HL-60/S4 (cell line): ENCODE measurements around the gene LARGE1.
"Not testable (repeated sequence)": the region's sequence is repeated elsewhere in the genome, so short reads cannot be mapped to it uniquely, and the experiment has no call there.

Source experiments
- in situ Hi-C: fragments of 300-500 bp; cut with MboI; formaldehyde crosslinking; loops from 2 replicates; pipeline ENCODE4 v1.14.3; 2022; ENCODE audit warnings: low sequenced_read_pairs

Gene LARGE1

DNA sequence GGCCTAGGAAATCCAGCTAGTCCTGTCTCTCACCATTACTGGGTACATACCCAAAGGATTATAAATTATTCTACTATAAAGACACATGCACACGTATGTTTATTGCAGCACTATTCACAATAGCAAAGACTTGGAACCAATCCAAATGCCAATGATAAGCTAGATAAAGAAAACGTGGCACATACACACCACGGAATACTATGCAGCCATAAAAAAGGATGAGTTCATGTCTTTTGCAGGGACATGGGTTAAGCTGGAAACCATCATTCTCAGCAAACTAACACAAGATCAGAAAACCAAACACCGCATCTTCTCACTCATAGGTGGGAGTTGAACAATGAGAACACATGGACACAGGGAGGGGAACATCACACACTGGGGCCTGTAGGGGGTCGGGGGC, 61.6 kb downstream of the LARGE1 start:
- in situ Hi-C loops = not testable (repeated sequence)

DNA sequence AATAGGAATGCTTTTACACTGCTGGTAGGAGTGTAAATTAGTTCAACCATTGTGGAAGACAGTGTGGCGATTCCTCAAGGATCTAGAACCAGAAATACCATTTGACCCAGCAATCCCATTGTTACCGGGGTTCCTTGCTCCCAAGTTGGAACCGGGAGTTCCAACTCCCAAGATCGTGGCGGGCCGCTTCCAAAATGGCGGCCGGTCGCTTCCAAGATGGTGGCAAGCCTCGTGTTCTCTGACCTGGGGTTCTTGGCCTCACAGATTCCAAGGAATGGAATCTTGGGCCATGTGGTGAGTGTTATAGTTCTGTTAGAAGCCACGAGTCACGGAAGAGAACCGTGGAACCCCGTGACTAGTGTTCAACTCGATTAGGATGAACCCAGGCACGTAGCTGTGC, 62.5 kb downstream of the LARGE1 start:
- in situ Hi-C loops = not testable (repeated sequence)

DNA sequence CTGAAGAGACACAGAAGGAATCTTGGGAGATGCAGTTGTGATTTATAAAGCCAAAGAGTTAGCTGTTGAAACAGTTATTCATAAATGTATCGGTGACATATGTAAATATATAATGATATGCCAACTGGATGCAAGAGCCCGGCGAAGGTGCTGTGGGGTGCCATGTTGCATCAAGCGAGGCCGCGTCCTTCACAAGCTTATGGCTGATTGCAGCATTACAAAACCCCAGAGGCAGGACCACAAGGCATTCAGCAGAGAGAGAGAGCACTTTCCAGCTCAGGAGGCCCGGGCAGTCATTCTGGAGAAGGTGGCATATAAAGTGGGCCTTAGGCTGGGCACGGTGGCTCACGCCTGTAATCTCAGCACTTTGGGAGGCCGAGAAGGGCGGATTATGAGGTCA, 65.6 kb downstream of the LARGE1 start:
- in situ Hi-C loops = no loop called here

DNA sequence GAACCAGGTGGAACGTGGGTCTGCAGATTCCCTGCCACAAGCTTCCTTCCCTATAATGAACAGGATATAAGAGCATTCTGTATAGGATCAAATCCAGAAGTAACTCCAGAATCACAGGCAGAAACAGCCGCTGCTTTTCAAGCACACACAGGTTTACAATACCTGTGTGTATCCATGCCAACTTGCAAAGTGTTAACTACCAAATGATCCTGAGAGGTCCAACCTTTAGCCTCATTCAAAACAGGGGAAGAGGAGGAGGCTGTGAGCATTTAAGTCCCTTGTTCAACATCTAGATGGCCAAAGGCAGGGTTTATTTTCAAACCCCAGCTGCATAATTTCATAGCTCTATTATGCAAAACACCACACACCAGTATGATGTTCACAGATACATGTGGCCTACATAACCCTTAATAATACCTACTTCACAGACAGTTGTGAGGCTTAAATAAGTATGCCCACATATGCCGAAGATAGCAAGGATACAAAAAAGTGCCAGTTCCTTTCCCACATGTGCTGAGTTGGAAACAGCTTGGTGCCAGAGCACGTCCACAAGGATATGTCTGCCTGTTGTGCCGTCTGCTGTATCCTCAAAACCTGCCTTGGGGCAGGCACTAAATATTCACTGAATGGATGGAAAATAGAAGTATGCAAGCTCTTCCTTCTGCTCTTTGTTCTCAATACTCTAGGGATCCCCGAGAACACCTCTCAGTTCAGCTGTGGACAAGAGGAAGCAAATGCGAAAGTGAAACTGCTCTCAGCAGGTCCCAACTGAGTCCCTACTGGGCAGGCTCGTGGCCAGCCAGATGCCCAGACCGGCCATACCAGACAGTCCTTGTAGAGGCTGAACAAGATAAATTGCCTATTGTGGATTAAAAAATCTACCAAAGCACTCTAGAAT, 66.8 kb downstream of the LARGE1 start:
- in situ Hi-C loops = no loop called here

DNA sequence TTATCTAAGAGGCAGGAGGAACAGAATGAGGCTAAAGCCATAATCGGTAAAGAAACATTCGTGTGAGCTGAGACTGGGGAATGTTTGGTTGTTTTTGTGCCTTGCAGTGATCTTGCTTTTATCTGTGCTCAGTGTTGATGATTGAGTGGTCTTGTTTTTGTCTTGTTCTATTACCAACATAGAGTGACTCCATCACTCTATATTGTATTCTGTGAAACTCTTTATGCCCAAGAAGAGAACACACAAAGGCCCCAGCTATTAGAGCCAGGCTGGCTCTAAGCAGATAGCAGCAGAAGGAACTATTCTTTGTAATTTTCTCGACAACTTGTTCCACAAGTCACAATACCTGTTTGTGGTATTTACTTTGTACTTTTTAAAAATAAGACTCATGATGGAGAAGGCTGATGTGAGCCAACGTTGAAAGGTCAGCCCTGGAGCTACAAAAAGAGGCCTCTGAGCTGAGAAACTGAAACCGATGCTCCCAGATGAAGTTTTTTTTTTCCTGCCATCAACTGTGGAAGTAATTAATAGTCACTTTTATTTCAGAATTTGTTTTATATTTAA, 68.4 kb downstream of the LARGE1 start:
- in situ Hi-C loops = no loop called here

DNA sequence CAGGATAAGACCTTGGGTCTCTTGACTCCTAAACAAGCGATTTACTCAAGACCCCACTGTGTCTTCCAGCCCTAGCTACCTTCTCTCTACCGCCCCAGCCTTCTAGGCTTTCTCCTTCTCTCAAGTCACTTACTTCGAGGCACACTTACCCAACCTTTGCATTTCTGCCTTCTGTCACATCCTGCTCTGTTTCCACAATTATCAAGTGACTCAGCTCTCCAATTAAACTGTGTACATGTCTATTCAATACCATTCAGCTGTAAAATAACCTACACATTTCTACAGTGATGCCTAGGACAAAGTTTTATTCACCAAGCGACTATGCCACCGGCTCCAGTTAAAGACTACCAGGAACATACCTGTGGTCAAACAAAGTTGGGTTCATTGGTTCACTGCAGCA, 69.0 kb downstream of the LARGE1 start:
- in situ Hi-C loops = no loop called here

DNA sequence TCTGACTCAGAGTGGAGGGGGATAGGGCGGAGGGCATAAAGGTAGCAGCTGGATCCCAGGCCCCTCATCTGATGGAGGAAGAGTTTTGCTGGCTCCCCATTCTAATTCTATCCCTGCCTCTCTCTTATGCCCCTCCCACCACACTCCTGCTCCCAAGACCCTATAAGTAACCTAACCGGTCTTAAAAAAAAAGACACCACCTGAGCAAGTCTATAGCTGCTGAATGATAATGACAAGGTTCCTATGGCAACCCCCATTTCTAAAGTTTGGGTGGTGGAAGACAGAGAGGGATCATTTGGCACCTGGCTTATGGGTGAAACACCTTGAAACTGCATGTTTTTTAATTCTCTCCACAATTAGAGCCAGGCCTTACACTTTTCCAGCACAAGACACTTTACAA, 69.6 kb downstream of the LARGE1 start:
- in situ Hi-C loops = no loop called here

DNA sequence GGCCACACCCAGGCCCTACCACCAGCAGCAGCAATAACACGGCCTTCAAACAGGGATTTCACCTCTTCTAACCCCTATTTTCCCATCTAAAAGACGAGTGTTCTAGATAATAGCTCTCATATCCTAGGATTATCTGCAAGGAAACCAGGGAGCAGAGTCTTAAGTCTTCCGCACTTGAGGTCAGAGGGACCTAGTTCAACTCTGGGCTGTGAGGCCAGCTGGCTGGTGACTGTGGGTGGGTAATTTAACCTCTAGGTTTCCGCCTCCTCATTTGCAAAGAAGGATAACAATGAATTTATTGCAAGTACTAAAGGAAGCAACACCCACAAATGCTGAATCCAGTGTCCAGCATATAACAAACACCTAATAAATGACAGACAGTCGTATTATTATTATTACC, 70.1 kb downstream of the LARGE1 start:
- in situ Hi-C loops = no loop called here

DNA sequence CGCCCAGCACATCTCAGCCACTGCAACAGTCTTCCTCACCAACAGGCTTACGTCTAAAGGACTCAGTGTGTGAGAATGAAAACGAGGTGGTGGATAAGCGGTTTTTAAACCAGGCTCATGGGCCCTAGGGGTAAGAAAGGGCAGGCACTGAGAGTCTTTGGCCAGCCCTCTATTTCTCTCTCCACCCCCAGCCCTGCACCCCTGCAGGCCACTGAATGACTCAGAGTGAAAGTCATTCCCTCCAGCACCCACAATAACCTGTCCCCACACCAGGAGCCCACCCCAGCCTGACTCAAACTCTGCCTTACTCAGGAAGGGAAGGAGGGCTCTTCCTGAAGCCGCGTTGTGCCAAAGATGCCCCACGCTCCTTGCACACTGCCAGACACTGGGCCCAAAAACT, 72.0 kb downstream of the LARGE1 start:
- in situ Hi-C loops = no loop called here

DNA sequence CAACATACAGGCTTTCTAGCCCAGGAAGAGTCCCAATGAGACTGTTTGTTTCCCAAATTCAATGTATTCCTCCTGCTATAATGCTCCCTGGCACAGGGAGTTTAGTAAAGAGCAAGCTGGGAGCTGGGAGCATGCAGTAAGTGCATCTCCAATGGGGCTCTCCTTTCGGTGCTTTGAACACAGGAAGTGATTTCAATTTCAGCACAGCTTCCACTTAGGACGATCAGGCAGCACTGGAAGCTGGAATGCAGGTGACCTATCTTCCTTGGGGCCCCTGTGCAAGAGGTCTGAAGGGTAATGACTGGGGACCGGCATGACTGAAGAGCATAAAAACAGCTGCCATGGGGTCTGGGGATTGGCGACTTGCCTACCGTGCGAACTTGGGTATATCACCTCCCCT, 76.0 kb downstream of the LARGE1 start:
- in situ Hi-C loops = no loop called here

DNA sequence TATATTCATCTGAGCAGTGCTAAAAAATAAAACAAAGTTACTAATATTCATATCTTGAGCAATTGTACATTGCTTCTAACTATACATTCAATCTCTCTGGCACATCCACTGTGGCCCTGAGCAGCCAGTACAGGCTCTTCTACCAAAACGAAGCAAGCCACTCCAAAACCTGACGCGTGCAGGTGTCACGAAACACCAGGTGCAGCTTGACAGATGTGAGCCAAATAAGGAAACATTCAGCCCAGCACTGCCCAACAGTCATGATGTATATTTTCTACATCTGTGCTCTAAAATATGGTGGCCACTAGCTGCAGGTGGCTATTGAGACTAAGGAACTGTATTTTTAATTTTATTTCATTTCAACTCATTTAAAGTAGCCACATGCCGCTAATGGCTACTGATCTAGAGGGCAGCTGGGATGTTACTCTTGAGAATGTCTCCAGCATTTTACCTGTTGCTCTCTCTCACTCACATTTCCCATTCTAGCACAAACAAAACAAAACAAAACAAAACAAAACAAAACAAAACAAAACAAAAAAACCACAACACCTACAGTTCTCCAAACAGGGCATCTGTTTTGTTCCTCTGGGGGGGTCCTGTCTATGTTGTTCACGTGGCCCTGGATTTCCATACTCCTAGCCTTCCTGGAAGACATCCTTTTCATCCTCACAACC, 77.7 kb downstream of the LARGE1 start:
- in situ Hi-C loops = no loop called here

DNA sequence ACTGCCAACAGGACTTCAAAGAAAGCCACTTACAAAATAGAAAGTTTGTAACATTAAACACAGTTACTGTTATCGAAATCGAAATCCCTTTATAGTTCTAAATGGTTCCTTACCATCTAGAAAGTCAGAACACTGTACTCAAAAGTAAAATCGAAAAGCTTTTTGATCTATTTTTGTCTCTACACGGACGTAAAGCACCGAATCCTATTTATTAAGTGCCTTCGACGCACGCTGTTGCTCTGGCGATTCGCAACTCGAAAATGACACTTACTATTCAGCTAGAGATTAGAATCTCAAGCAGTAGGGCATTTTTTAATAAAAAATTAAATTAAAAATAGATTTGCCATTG, 78.3 kb downstream of the LARGE1 start:
- in situ Hi-C loops = no loop called here

DNA sequence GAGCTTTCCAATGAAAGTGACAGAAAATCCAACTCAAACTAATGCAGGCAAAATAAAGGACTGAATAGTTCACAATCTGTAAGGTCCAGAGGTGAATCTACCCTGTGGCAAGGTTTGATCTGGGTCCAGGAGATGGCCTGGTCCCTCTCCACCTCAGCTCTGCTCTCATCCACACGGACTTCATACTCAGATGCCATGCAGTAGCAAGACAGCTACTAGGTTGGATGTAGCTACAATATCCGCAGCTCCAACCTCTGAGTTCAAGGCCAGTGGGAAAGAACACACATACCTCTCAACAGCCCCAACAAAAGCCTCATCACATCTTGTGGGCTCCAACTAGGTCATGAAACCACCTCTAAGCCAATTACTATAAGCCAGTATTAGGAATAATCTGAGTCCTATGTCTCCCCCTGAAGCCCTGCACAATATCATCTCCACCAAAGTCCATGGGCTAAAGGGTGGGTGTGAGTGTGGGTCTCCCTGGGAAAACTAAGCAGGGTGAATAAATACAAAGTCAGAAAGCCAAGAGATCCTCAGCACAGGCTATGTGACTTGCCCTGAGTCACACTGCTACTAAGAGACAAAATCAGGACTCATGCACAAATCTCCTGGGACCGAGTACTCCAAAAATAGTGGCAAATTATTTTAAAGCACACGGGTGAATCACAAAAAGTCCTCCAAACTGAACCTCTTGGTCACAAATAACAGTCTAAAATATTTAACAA, 78.8 kb downstream of the LARGE1 start:
- in situ Hi-C loops = no loop called here

DNA sequence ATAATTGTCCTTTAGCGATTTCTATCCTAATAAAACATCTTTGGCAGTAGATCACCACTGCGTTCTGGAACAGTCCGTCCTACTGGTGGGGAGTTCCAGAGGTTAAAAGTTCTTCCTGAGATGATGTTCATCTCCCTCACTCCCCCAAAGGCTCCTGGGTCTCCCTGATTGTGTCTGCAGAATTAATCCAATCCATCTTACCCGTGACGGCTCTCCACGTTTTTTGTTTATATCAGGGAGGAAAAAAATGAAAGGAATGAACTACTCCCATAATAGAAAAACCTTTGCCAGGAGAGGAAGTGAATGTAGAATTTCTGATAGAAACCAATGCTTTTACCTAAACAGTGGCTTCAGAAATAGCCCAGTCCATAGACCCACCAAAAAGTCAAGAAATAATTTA, 81.6 kb downstream of the LARGE1 start:
- in situ Hi-C loops = no loop called here

DNA sequence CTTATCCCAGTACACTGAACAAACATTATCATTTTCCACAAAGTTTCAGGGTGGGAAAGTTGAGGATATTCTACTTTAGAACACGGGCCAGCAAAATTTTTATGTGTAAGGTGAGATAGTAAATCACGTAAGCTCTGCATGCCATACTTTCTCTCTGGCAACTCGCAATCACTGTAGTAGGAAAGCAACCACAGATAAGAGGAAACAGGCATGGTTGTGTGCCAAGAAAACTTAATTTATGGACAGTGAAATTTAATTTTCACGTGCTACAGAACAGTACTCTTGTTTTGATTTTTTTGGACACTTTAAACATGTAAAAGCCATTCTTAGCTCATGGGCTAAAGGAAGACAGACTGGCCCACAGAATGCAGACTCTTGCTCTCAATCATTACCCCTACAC, 82.5 kb downstream of the LARGE1 start:
- in situ Hi-C loops = no loop called here

DNA sequence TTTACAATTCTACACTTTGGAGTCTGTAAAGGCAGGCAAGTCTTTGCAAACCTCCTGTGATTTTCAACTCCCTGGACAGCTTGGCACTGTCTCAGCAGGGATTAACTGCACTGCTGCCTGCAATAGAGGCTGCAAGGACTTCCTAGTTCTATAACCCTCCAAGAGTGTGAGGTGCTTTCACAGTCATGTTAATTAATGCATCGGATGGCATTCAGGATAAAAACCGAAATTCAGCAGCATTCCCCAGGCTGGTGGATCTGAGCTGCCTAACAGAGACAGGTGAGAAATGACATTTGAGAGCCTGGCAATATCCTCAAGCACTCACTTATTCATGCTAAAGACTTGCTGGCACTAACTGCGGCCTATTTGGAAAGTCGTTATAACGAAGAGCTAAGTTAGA, 85.0 kb downstream of the LARGE1 start:
- in situ Hi-C loops = no loop called here

DNA sequence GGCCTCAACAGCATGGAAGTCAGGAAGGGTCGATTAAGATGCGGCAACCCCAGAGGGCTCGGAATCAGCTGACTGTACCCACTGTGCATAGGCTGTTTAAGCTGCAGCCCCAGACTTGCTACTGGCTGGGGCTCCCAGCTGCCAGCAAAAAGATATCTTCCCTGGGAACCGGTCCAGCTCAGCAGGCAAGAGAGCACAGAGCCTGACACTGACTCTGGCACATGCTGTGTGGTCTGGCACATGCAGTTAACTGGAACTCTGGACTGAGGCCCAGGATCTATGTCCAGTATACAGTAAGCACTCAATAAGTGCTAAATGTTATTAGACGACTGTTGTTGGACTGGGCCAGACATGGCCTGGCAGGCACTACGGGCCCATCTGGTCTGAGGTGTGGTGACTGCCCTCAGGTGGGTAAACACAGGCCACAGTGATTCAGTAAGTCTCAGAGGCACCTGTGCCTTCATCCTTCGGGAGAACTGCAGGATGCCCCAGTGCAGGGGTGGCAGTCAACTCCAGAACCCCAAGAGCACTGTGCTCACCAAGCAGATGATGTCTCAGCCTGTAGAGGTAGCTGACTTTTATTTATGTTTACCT, 87.6 kb downstream of the LARGE1 start:
- in situ Hi-C loops = no loop called here

DNA sequence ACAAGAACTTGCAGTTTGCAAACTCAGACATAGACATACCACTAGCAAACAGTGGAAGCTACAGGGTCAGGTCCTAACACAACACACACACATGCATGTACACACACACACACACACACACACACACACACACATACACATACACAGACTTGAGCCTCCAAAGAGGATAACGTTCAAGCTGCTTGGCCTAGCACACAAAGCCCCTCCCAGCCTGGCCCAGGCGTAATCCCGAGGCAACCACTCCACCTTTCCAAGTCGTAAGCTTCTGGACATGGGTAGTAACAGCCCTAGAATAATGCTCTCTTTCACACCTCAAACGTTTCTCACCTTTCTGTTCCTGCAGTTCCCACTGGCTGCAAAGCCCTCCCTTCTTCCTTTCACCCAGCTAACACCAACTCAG, 88.6 kb downstream of the LARGE1 start:
- in situ Hi-C loops = no loop called here

DNA sequence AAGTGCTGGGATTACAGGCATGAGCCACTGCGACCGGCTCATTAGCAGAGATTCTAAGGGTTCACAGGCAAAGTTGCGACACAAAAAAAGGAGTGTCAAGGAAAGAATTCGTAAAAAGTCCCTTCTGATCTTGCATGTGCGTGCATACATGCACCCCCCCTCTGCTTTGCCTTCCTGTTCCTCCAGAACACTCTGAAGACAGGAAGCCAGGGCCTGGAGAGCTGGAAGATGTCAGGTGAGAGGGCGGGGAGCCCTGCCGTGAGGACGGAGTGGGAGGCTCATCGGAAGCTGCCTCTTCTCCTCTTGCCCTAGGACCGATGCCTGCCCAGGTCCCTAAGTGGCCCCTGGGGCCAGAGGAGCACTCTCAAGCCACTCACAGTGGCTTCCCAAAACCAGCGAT, 89.1 kb downstream of the LARGE1 start:
- in situ Hi-C loops = no loop called here

DNA sequence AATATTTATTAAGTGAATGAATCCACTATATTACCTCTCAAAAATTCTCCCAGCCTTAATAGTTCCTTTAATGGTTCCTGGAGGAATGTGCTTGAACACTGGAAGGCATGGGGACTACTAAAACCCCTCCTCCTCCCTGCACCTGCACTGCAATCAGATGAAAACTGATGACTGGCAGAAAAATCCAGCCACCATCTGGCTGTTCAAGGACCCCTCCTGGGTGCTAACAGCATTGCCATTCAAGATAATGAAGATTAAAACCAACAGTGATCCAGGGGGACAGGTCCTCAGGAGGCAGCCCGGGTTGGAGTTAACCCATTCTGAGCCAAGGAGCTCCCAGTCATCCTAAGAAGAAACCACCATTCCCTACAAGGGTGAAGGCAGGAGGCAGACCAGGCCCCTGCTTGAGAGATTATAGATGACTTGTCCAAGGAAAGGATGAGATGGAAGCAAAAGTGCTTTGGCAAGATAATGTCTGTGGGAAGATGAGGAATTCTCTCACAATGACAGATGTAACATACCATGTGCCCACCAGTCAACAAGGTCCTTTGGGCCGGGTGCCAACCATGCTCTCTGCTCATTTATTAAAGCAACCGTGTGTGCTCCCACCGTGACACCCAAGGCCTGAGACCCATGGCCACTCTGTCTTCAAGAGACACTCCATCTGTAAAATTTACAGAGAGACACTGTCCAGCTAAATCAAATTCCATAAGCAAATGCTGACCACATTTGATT, 90.6 kb downstream of the LARGE1 start:
- in situ Hi-C loops = no loop called here

DNA sequence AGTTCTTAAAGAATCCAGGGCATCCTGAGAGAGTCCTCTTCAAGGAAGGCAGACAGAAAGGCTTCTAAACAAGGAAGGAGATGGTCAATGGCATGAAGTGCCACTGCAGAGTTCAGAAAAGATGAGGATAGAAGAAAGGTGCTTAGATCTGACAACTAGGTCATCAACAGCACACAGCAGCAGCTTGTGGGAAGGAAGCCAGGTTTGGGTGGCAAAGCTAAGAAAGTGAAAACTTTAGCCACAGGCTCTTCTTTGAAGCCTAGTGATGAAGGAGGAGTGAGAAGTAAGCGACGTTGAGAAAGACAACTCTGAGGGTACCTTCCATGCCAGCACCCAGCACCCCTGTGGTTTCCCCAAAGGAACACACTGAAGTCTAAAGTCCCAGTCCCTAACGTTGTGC, 92.0 kb downstream of the LARGE1 start:
- in situ Hi-C loops = no loop called here
